DND-41 (cell line): ENCODE measurements around the gene WWP2.
"Not testable (repeated sequence)": the region's sequence is repeated elsewhere in the genome, so short reads cannot be mapped to it uniquely, and the experiment has no call there.

ENCODE experiments used
- ATAC-seq: fragments of 200-7000 bp; cut with Tn5 transposase; 3 replicates; pipeline ENCODE4 v1.9.1; 2021; ENCODE audit warnings: low read depth; ENCODE audit not compliant: insufficient read depth
- DNase-seq: peaks from one replicate; pipeline ENCODE4 v3.0.0-alpha.2; 2020
- H2AFZ ChIP-seq: 2 replicates; pipeline ENCODE4 v1.6.0; 2012; ENCODE audit warnings: low read depth, low read length
- H3K27ac ChIP-seq: 2 replicates; pipeline ENCODE4 v1.5.1; 2012; ENCODE audit warnings: low read length, inconsistent platforms
- H3K27me3 ChIP-seq: fragments of 200-600 bp; sonication (generic); 2 replicates; pipeline ENCODE4 v1.6.0; 2012; ENCODE audit warnings: low read length, mild to moderate bottlenecking, inconsistent platforms; ENCODE audit not compliant: insufficient read depth, poor library complexity
- H3K36me3 ChIP-seq: 2 replicates; pipeline ENCODE4 v1.5.1; 2012; ENCODE audit warnings: low read length, inconsistent platforms; ENCODE audit not compliant: insufficient read depth
- H3K4me1 ChIP-seq: 2 replicates; pipeline ENCODE4 v1.5.1; 2012; ENCODE audit warnings: mild to moderate bottlenecking, low read length; ENCODE audit not compliant: insufficient read depth
- H3K4me2 ChIP-seq: 2 replicates; pipeline ENCODE4 v1.6.0; 2012; ENCODE audit warnings: mild to moderate bottlenecking, moderate library complexity, low read length, inconsistent platforms; ENCODE audit not compliant: insufficient read depth
- H3K4me3 ChIP-seq, 2 experiments: fragments of 200-600 bp in 1 of 2; shearing (Covaris generic) in 1 of 2; 2 replicates each; pipeline ENCODE4 v1.5.1; 2012 to 2016; ENCODE audit warnings: inconsistent platforms in 2 of 2, low read length in 2 of 2, mild to moderate bottlenecking in 2 of 2, low read depth in 1 of 2, moderate library complexity in 1 of 2
- H3K79me2 ChIP-seq: 2 replicates; pipeline ENCODE4 v1.6.0; 2012; ENCODE audit warnings: low read length, inconsistent platforms; ENCODE audit not compliant: insufficient read depth
- H3K9ac ChIP-seq: 2 replicates; pipeline ENCODE4 v1.6.0; 2012; ENCODE audit warnings: low read depth, mild to moderate bottlenecking, inconsistent platforms, low read length, moderate library complexity
- H3K9me3 ChIP-seq: 2 replicates; pipeline ENCODE4 v1.5.1; 2012; ENCODE audit warnings: low read length, moderate library complexity, mild to moderate bottlenecking, inconsistent platforms; ENCODE audit not compliant: insufficient read depth, severe bottlenecking
- H4K20me1 ChIP-seq: 2 replicates; pipeline ENCODE4 v1.6.0; 2012; ENCODE audit warnings: low read length; ENCODE audit not compliant: insufficient read depth

Gene WWP2

GRCh38 chr16:69967688-69968087 lies 205.6 kb downstream of the WWP2 start:
- H3K36me3 ChIP-seq, DNase-seq, H3K9ac ChIP-seq, H4K20me1 ChIP-seq, H3K9me3 ChIP-seq, H3K4me2 ChIP-seq, H2AFZ ChIP-seq, ATAC-seq, H3K27me3 ChIP-seq, H3K79me2 ChIP-seq, H3K4me3 ChIP-seq, H3K4me1 ChIP-seq, H3K27ac ChIP-seq: not testable (repeated sequence)

GRCh38 chr16:69968125-69968524 lies 206.0 kb downstream of the WWP2 start:
- DNase-seq, H3K9me3 ChIP-seq, H2AFZ ChIP-seq, H3K36me3 ChIP-seq, H3K4me2 ChIP-seq, H3K79me2 ChIP-seq, H3K4me3 ChIP-seq, H3K27ac ChIP-seq, ATAC-seq, H3K9ac ChIP-seq, H3K4me1 ChIP-seq, H4K20me1 ChIP-seq, H3K27me3 ChIP-seq: not testable (repeated sequence)

GRCh38 chr16:69969657-69970056 lies 207.5 kb downstream of the WWP2 start:
- not testable (repeated sequence) for H3K9me3 ChIP-seq, DNase-seq, H3K27ac ChIP-seq, H3K4me2 ChIP-seq, H3K4me1 ChIP-seq, H3K4me3 ChIP-seq, ATAC-seq, H3K79me2 ChIP-seq, H2AFZ ChIP-seq, H3K36me3 ChIP-seq, H3K27me3 ChIP-seq, H3K9ac ChIP-seq, H4K20me1 ChIP-seq

- H3K27ac ChIP-seq, H4K20me1 ChIP-seq, ATAC-seq, H3K36me3 ChIP-seq, H3K4me1 ChIP-seq, H3K27me3 ChIP-seq, H3K4me3 ChIP-seq, H3K9ac ChIP-seq, H2AFZ ChIP-seq, DNase-seq, H3K79me2 ChIP-seq, H3K4me2 ChIP-seq, H3K9me3 ChIP-seq: not testable (repeated sequence)
Observed at GRCh38 chr16:69972120-69972519, 210.0 kb downstream of the WWP2 start.

- DNase-seq, H3K9me3 ChIP-seq, H4K20me1 ChIP-seq, H2AFZ ChIP-seq, H3K79me2 ChIP-seq, H3K27ac ChIP-seq, H3K9ac ChIP-seq, H3K27me3 ChIP-seq, H3K4me1 ChIP-seq, H3K4me2 ChIP-seq, ATAC-seq, H3K4me3 ChIP-seq, H3K36me3 ChIP-seq: not testable (repeated sequence)
Observed at GRCh38 chr16:69972935-69973334, 210.8 kb downstream of the WWP2 start.

GRCh38 chr16:69985196-69985595 lies 223.1 kb downstream of the WWP2 start:
- not testable (repeated sequence) for H2AFZ ChIP-seq, H3K79me2 ChIP-seq, H4K20me1 ChIP-seq, ATAC-seq, H3K4me2 ChIP-seq, H3K4me1 ChIP-seq, H3K27me3 ChIP-seq, DNase-seq, H3K36me3 ChIP-seq, H3K4me3 ChIP-seq, H3K9me3 ChIP-seq, H3K9ac ChIP-seq, H3K27ac ChIP-seq
